G401.6 (cell line): ENCODE results near the gene PHF21A.

Experiments
- FAIRE-seq: peaks from 2 replicates; lab custom pipeline; 2012; peaks lifted over from hg19 to GRCh38; lab: Jason Lieb, UNC

Gene PHF21A

GRCh38 chr11:46121301-46121723 is at the start of gene PHF21A:
Gene PHF21A (minus strand): TSS chr11:46121454. CDS start chr11:46084219, 37,235 bp downstream.
- no peak for FAIRE-seq

- no peak for FAIRE-seq
Observed at GRCh38 chr11:46170797-46171196, 49.5 kb upstream of the PHF21A start.

GRCh38 chr11:46162700-46163099 is 41.4 kb upstream of the PHF21A start:
- FAIRE-seq: no peak

GRCh38 chr11:46161201-46161600 is 39.9 kb upstream of the PHF21A start:
- no peak for FAIRE-seq

- FAIRE-seq: no peak
Observed at GRCh38 chr11:46160100-46160499, 38.8 kb upstream of the PHF21A start.

GRCh38 chr11:46159680-46160079 is 38.4 kb upstream of the PHF21A start:
- FAIRE-seq: no peak

- FAIRE-seq: no peak
Observed at GRCh38 chr11:46149826-46150225, 28.6 kb upstream of the PHF21A start.

GRCh38 chr11:46149342-46149741 is 28.1 kb upstream of the PHF21A start:
- FAIRE-seq: no peak

GRCh38 chr11:46144741-46145140 is 23.5 kb upstream of the PHF21A start:
- no peak for FAIRE-seq

- no peak for FAIRE-seq
Observed at GRCh38 chr11:46143049-46143806, 22.0 kb upstream of the PHF21A start.

- FAIRE-seq: no peak
Observed at GRCh38 chr11:46142561-46142960, 21.3 kb upstream of the PHF21A start.

- FAIRE-seq: peak; percentile 77
Observed at GRCh38 chr11:46141597-46141996, 20.3 kb upstream of the PHF21A start.

- FAIRE-seq: no peak
Observed at GRCh38 chr11:46134540-46134939, 13.3 kb upstream of the PHF21A start.

- no peak for FAIRE-seq
Observed at GRCh38 chr11:46134061-46134460, 12.8 kb upstream of the PHF21A start.

- no peak for FAIRE-seq
Observed at GRCh38 chr11:46133119-46133518, 11.9 kb upstream of the PHF21A start.

GRCh38 chr11:46130286-46130940 is 9.2 kb upstream of the PHF21A start:
- FAIRE-seq: no peak

GRCh38 chr11:46129133-46129532 is 7.9 kb upstream of the PHF21A start:
- no peak for FAIRE-seq

- no peak for FAIRE-seq
Observed at GRCh38 chr11:46127150-46127638, 5.9 kb upstream of the PHF21A start.

GRCh38 chr11:46125284-46125683 is 4.0 kb upstream of the PHF21A start:
- FAIRE-seq: no peak

GRCh38 chr11:46122945-46123715 is 1.9 kb upstream of the PHF21A start:
- FAIRE-seq: peak; percentile 44

GRCh38 chr11:46121724-46122477 is 647 bp upstream of the PHF21A start:
- no peak for FAIRE-seq
